IMR-90 (cell line): ENCODE results near the gene IP6K2. TPM values are rescaled to one million over a fixed set of nuclear protein-coding genes. Genes with fewer than 3 reads are reported as not detected.

Experiments used
- ATAC-seq: fragments of 200-7000 bp; cut with Tn5 transposase; 2 replicates; pipeline ENCODE4 v1.9.1; 2020; ENCODE audit warnings: low read depth, mild to moderate bottlenecking, moderate library complexity
- BruUV-seq: library from RNA; stranded (reverse); fragments of 400-500 nt; replicated peaks from 2 replicates; lab custom pipeline; 2021; lab: Mats Ljungman, UMichigan
- CTCF ChIA-PET: fragments of 300-600 bp; formaldehyde crosslinking; extraction: SDS; loops from one replicate; lab custom pipeline; 2021; ENCODE audit warnings: antibody characterized with exemption; lab: Yijun Ruan, JAX
- POLR2A ChIA-PET: fragments of 300-600 bp; sonication (Branson Sonifier 250); formaldehyde crosslinking; loops from one replicate; lab custom pipeline; 2022; ENCODE audit warnings: antibody characterized with exemption; ENCODE audit not compliant: unreplicated experiment; lab: Charles Lee
- DNase-seq: peaks from one replicate; pipeline ENCODE4 v3.0.0; 2013
- H2AFZ ChIP-seq: replicated peaks from 2 replicates; pipeline ENCODE3; 2013; ENCODE audit warnings: low read length, mild to moderate bottlenecking; ENCODE audit not compliant: poor library complexity
- H2AK5ac ChIP-seq: 2 replicates; pipeline ENCODE4 v1.6.1; 2013; ENCODE audit warnings: low read depth, low read length, inconsistent platforms
- H2AK9ac ChIP-seq: replicated peaks from 2 replicates; pipeline ENCODE3; 2013; ENCODE audit warnings: mild to moderate bottlenecking, low read depth, low read length, moderate library complexity; ENCODE audit not compliant: poor library complexity
- H2BK120ac ChIP-seq: 2 replicates; pipeline ENCODE4 v1.6.1; 2013; ENCODE audit warnings: low read depth, low read length, inconsistent platforms
- H2BK15ac ChIP-seq: 3 replicates; pipeline ENCODE4 v1.6.1; 2013; ENCODE audit warnings: low read depth, low read length, inconsistent platforms
- H2BK20ac ChIP-seq: 2 replicates; pipeline ENCODE4 v1.6.1; 2013; ENCODE audit warnings: low read depth, mild to moderate bottlenecking, inconsistent platforms, low read length, moderate library complexity
- H2BK5ac ChIP-seq: 2 replicates; pipeline ENCODE4 v1.6.1; 2013; ENCODE audit warnings: mild to moderate bottlenecking, low read depth, low read length, inconsistent platforms; ENCODE audit not compliant: poor library complexity, severe bottlenecking
- H3K14ac ChIP-seq: replicated peaks from 2 replicates; pipeline ENCODE4 v1.6.1; 2013; ENCODE audit warnings: low read depth, low read length, inconsistent platforms
- H3K18ac ChIP-seq: 2 replicates; pipeline ENCODE4 v1.6.1; 2013; ENCODE audit warnings: low read depth, low read length, control low read depth
- H3K23ac ChIP-seq: 2 replicates; pipeline ENCODE4 v1.6.1; 2013; ENCODE audit warnings: low read depth, low read length, inconsistent platforms
- H3K27ac ChIP-seq: 2 replicates; pipeline ENCODE4 v1.5.1; 2013; ENCODE audit warnings: mild to moderate bottlenecking, control low read depth, low read length; ENCODE audit not compliant: insufficient read depth
- H3K27me3 ChIP-seq: 2 replicates; pipeline ENCODE4 v1.6.1; 2013; ENCODE audit warnings: low read length; ENCODE audit not compliant: control insufficient read depth, insufficient read depth
- H3K36me3 ChIP-seq: 2 replicates; pipeline ENCODE4 v1.6.1; 2013; ENCODE audit warnings: low read length, mixed read lengths; ENCODE audit not compliant: control insufficient read depth, insufficient read depth
- H3K4ac ChIP-seq: 2 replicates; pipeline ENCODE4 v1.6.1; 2013; ENCODE audit warnings: low read depth, low read length, inconsistent platforms
- H3K4me1 ChIP-seq: 2 replicates; pipeline ENCODE4 v1.6.1; 2013; ENCODE audit warnings: low read length, mixed read lengths; ENCODE audit not compliant: control insufficient read depth, insufficient read depth
- H3K4me2 ChIP-seq: 2 replicates; pipeline ENCODE4 v1.6.1; 2013; ENCODE audit warnings: low read depth, mild to moderate bottlenecking, control low read depth, low read length, moderate library complexity
- H3K4me3 ChIP-seq: 2 replicates; pipeline ENCODE4 v1.5.1; 2013; ENCODE audit warnings: low read depth, mild to moderate bottlenecking, control low read depth, low read length, moderate library complexity; ENCODE audit not compliant: insufficient read depth
- H3K56ac ChIP-seq: 2 replicates; pipeline ENCODE4 v1.6.1; 2013; ENCODE audit warnings: low read length, inconsistent platforms; ENCODE audit not compliant: insufficient read depth; ENCODE audit errors: extremely low read depth
- H3K79me1 ChIP-seq, 2 experiments: 2 replicates each; pipeline ENCODE4 v1.6.1; 2013; ENCODE audit warnings: low read length in 2 of 2, inconsistent platforms in 1 of 2, low read depth in 1 of 2
- H3K9ac ChIP-seq: 2 replicates; pipeline ENCODE4 v1.6.1; 2013; ENCODE audit warnings: low read depth, low read length, control low read depth
- H3K9me1 ChIP-seq: 2 replicates; pipeline ENCODE4 v1.6.1; 2013; ENCODE audit warnings: low read length, inconsistent platforms; ENCODE audit not compliant: insufficient read depth
- H3K9me3 ChIP-seq: 2 replicates; pipeline ENCODE4 v1.6.1; 2013; ENCODE audit warnings: low read length; ENCODE audit not compliant: control insufficient read depth, insufficient read depth
- H4K20me1 ChIP-seq: 2 replicates; pipeline ENCODE4 v1.6.1; 2013; ENCODE audit warnings: low read length, inconsistent platforms; ENCODE audit not compliant: insufficient read depth
- H4K5ac ChIP-seq: 2 replicates; pipeline ENCODE4 v1.6.1; 2013; ENCODE audit warnings: mild to moderate bottlenecking, low read depth, low read length, control low read depth
- H4K8ac ChIP-seq, 2 experiments: 2 replicates each; pipeline ENCODE4 v1.6.1; 2013; ENCODE audit warnings: low read depth in 2 of 2, low read length in 2 of 2, control low read depth in 1 of 2, inconsistent platforms in 1 of 2
- H4K91ac ChIP-seq: 2 replicates; pipeline ENCODE4 v1.6.1; 2013; ENCODE audit warnings: low read depth, low read length, inconsistent platforms; ENCODE audit not compliant: insufficient read depth
- BHLHE40 ChIP-seq: fragments of 150-350 bp; IDR thresholded peaks from 2 replicates; pipeline ENCODE4 v1.6.1; 2016; ENCODE audit warnings: mild to moderate bottlenecking, low read depth, low read length
- CHD1 ChIP-seq: IDR thresholded peaks from 2 replicates; pipeline ENCODE4 v1.6.1; 2012; ENCODE audit warnings: low read depth, low read length, improper control_type of control experiment
- MAFK ChIP-seq: IDR thresholded peaks from 2 replicates; pipeline ENCODE4 v1.6.1; 2012; ENCODE audit warnings: low read depth, low read length, improper control_type of control experiment
- MAZ ChIP-seq: IDR thresholded peaks from 2 replicates; pipeline ENCODE4 v1.6.1; 2012; ENCODE audit warnings: low read depth, mild to moderate bottlenecking, low read length, improper control_type of control experiment, moderate library complexity, borderline replicate concordance
- MXI1 ChIP-seq: IDR thresholded peaks from 2 replicates; pipeline ENCODE4 v1.6.1; 2012; ENCODE audit warnings: low read depth, mild to moderate bottlenecking, low read length, moderate library complexity, borderline replicate concordance
- NFE2L2 ChIP-seq: fragments of 150-350 bp; IDR thresholded peaks from 2 replicates; pipeline ENCODE4 v1.6.1; 2016; ENCODE audit warnings: low read depth, mild to moderate bottlenecking, low read length
- POLR2A ChIP-seq: IDR thresholded peaks from 2 replicates; pipeline ENCODE4 v1.6.1; 2012; ENCODE audit warnings: mild to moderate bottlenecking, low read depth, low read length
- RCOR1 ChIP-seq: IDR thresholded peaks from 2 replicates; pipeline ENCODE4 v1.6.1; 2012; ENCODE audit warnings: mild to moderate bottlenecking, low read length, improper control_type of control experiment; ENCODE audit not compliant: insufficient replicate concordance
- RFX5 ChIP-seq: IDR thresholded peaks from 2 replicates; pipeline ENCODE4 v1.8.0; 2012; ENCODE audit warnings: low read depth, mild to moderate bottlenecking, low read length, moderate library complexity
- SMC3 ChIP-seq: fragments of 150-350 bp; IDR thresholded peaks from 2 replicates; pipeline ENCODE4 v1.6.1; 2016; ENCODE audit warnings: low read depth, mild to moderate bottlenecking, antibody characterized with exemption, low read length, moderate library complexity
- WGBS, 2 experiments: methylation state at CpG; one replicate each; pipeline versions ENCODE4 v1.1.5 to v1.1.7; 2013; ENCODE audit warnings: missing lambda C conversion rate in 2 of 2; ENCODE audit not compliant: insufficient read length in 1 of 2; ENCODE audit errors: extremely low coverage in 2 of 2; 5-methylcytosine and 5-hydroxymethylcytosine counted together
- dilution Hi-C: fragments of 300-500 bp; cut with HindIII; formaldehyde crosslinking; loops from one replicate; pipeline ENCODE4 v1.14.3; 2018; ENCODE audit warnings: low sequenced_read_pairs; ENCODE audit not compliant: unreplicated experiment
- in situ Hi-C: fragments of 300-500 bp; cut with MboI; formaldehyde crosslinking; loops from 3 replicates; pipeline ENCODE4 v1.14.3; 2019; ENCODE audit warnings: low sequenced_read_pairs, inconsistent platforms, mixed read lengths
- intact Hi-C: fragments of 100-400 bp; cut with micrococcal nuclease; formaldehyde crosslinking; loops from 2 replicates; pipeline ENCODE4 v1.10.0; 2022
- polyA plus RNA-seq, 3 experiments: library from polyadenylated mRNA; depleted of rRNA; stranded (reverse); fragments of >200 nt; gene quantifications; 2 replicates each; pipeline ENCODE4 v1.2.3, GENCODE V29; 2012; ENCODE audit warnings: low replicate concordance in 1 of 3
- total RNA-seq: library from RNA; depleted of rRNA; stranded (reverse); fragments of >200 nt; gene quantifications from 2 replicates; pipeline ENCODE4 v1.2.3, GENCODE V29; 2012
- TF ChIP-seq, protein P1 (sequence below): fragments of 150-350 bp; IDR thresholded peaks from 2 replicates; pipeline ENCODE4 v1.6.1; 2017; ENCODE audit warnings: mild to moderate bottlenecking, antibody characterized with exemption, low read length, low read depth

Gene IP6K2
- total and polyA plus RNA-seq, 2 of the 4 experiments (the other 2 are of a cell fraction), result 73.7 to 169 TPM

GRCh38 chr3:48747015-48747615 lies 30.1 kb upstream of the IP6K2 start:
- H3K9ac ChIP-seq, result no peak overlapping the region
- H3K36me3 ChIP-seq, result peaks cover 29% of the 10 kb centered on the region
- no peak overlapping the region for H3K23ac ChIP-seq
- no peak overlapping the region for H3K18ac ChIP-seq
- H4K5ac ChIP-seq, result no peak overlapping the region
- no peaks in the 10 kb centered on the region for H3K4me1 ChIP-seq
- no peak overlapping the region for H2AK5ac ChIP-seq
- H3K4ac ChIP-seq, result no peak overlapping the region
- no peaks in the 10 kb centered on the region for H3K9me3 ChIP-seq
- no peak overlapping the region for H4K8ac ChIP-seq
- no peak overlapping the region for H3K27ac ChIP-seq
- H2BK120ac ChIP-seq, result no peak overlapping the region
- H3K14ac ChIP-seq, result no peak overlapping the region
- no peak overlapping the region for H3K56ac ChIP-seq
- 0 out of 2 replicates have a peak, but pooled peaks cover 4% of the 10 kb centered on the region for H3K9me1 ChIP-seq
- no peak overlapping the region for H2AFZ ChIP-seq
- ChIA-PET CTCF (interaction anchor here (0.6 to 0.7 kb wide), 2 partner anchors 9 to 467 kb away, joined by 4 to 9 read pairs; no protein-coding TSS in a partner anchor), POLR2A (interaction anchor here (0.6 kb wide), 1 partner anchor 19 kb away, joined by 7 read pairs; no protein-coding TSS in a partner anchor)
- H3K4me2 ChIP-seq, result no peak overlapping the region
- BruUV-seq, result no TSS peak
- no peaks in the 10 kb centered on the region for H4K20me1 ChIP-seq
- TF ChIP-seq SMC3, result no peak
- TF ChIP-seq CHD1, result no peak
- TF ChIP-seq BHLHE40, result no peak
- no peak for TF ChIP-seq NFE2L2
- no peak for TF ChIP-seq RCOR1
- TF ChIP-seq MAZ, result no peak
- no peak for TF ChIP-seq RFX5
- TF ChIP-seq MAFK, result no peak
- TF ChIP-seq, protein P1, sequence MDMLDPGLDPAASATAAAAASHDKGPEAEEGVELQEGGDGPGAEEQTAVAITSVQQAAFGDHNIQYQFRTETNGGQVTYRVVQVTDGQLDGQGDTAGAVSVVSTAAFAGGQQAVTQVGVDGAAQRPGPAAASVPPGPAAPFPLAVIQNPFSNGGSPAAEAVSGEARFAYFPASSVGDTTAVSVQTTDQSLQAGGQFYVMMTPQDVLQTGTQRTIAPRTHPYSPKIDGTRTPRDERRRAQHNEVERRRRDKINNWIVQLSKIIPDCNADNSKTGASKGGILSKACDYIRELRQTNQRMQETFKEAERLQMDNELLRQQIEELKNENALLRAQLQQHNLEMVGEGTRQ, result no peak
- no peak for TF ChIP-seq POLR2A
- no peak for TF ChIP-seq MXI1
- H2AK9ac ChIP-seq, result no peak overlapping the region
- H3K27me3 ChIP-seq, result no peaks in the 10 kb centered on the region
- 79% methylated on average over 2 of the region's 4 CpGs; no CpG with 5 or more reads in 1 of the 2 experiments for WGBS, 2 experiments
- intact Hi-C loops, result no loop called here
- H2BK15ac ChIP-seq, result no peak overlapping the region
- no peaks in the 10 kb centered on the region; a peak in 1 of 4 replicates for H3K79me1 ChIP-seq
- no peak overlapping the region for H2BK5ac ChIP-seq
- DNase-seq (no peak), ATAC-seq (no peak)
- H3K4me3 ChIP-seq, result no peak overlapping the region
- dilution Hi-C loops, result no loop called here
- no peak overlapping the region for H2BK20ac ChIP-seq
- in situ Hi-C loops, result no loop called here
- H4K91ac ChIP-seq, result no peak overlapping the region
